ENCODE measurements around the gene BSN.

Gene BSN

GRCh38 chr3:49653621-49654020, 99.3 kb downstream of the BSN start:
- TF ChIP-seq CTCF (IDR thresholded peaks at IDR 0.05) (no peak), ZFX (IDR thresholded peaks at IDR 0.05; ENCODE audit: borderline replicate concordance) (no peak)
- H3K27ac ChIP-seq: no peak overlapping the region

- TF ChIP-seq ZFX (IDR thresholded peaks at IDR 0.05; ENCODE audit: borderline replicate concordance) (no peak), CTCF (IDR thresholded peaks at IDR 0.05) (no peak)
- no peak overlapping the region for H3K27ac ChIP-seq
Measured at GRCh38 chr3:49654176-49654825, 100.0 kb downstream of the BSN start.

- no peak overlapping the region for H3K27ac ChIP-seq
- TF ChIP-seq CTCF (IDR thresholded peaks at IDR 0.05) (no peak), ZFX (IDR thresholded peaks at IDR 0.05; ENCODE audit: borderline replicate concordance) (no peak)
Measured at GRCh38 chr3:49654955-49655556, 100.8 kb downstream of the BSN start.

- H3K27ac ChIP-seq: no peak overlapping the region
- no peak for TF ChIP-seq ZFX (IDR thresholded peaks at IDR 0.05; ENCODE audit: borderline replicate concordance)
- TF ChIP-seq CTCF (IDR thresholded peaks at IDR 0.05): no peak
Measured at GRCh38 chr3:49655731-49656285, 101.5 kb downstream of the BSN start.

- no peak overlapping the region for H3K27ac ChIP-seq
- TF ChIP-seq CTCF (IDR thresholded peaks at IDR 0.05) (no peak), ZFX (IDR thresholded peaks at IDR 0.05; ENCODE audit: borderline replicate concordance) (no peak)
Measured at GRCh38 chr3:49656541-49657112, 102.3 kb downstream of the BSN start.

- H3K27ac ChIP-seq: no peak overlapping the region
- TF ChIP-seq ZFX (IDR thresholded peaks at IDR 0.05; ENCODE audit: borderline replicate concordance): no peak
- no peak for TF ChIP-seq CTCF (IDR thresholded peaks at IDR 0.05)
Measured at GRCh38 chr3:49657208-49657915, 103.1 kb downstream of the BSN start.

Measured in 22Rv1 (cell line).